GM12891 (cell line): ENCODE measurements around the gene MAP1A.

Experiments
- POLR2A ChIP-seq: IDR thresholded peaks from 2 replicates; pipeline ENCODE4 v1.6.1; 2011; ENCODE audit warnings: low read depth, low read length, control low read depth
- POLR2AphosphoS5 ChIP-seq: IDR thresholded peaks from 2 replicates; pipeline ENCODE4 v1.6.1; 2011; ENCODE audit warnings: low read depth, low read length, control low read depth
- SPI1 ChIP-seq: IDR thresholded peaks from 2 replicates; pipeline ENCODE4 v1.6.1; 2011; ENCODE audit warnings: low read depth, low read length, control low read depth

- TF ChIP-seq POLR2A (no peak), POLR2AphosphoS5 (no peak), SPI1 (no peak)
Measured at GRCh38 chr15:43521419-43521818, 4.0 kb downstream of the MAP1A start.
